Activated CD8-positive, alpha-beta T cell treated with anti-CD3 and anti-CD28 coated beads for 36 hours (primary cell): ENCODE results near the gene MAP2K6. TPM values are rescaled to one million over a fixed set of nuclear protein-coding genes. Genes with fewer than 3 reads are reported as not detected.

Source experiments
- ATAC-seq: fragments of 200-7000 bp; cut with Tn5 transposase; one replicate; pipeline ENCODE4 v1.10.0; 2021; ENCODE audit warnings: mild to moderate bottlenecking, moderate library complexity
- CTCF ChIA-PET: fragments of 350-600 bp; sonication (Branson Sonifier 250); formaldehyde crosslinking; loops from one replicate; lab custom pipeline; 2021; ENCODE audit warnings: antibody characterized with exemption; lab: Charles Lee
- POLR2A ChIA-PET: fragments of 350-600 bp; sonication (Branson Sonifier 250); formaldehyde crosslinking; loops from one replicate; lab custom pipeline; 2021; ENCODE audit warnings: antibody characterized with exemption; lab: Charles Lee
- DNase-seq: peaks from one replicate; pipeline ENCODE4 v3.0.0-alpha.2; 2020
- H3K27ac Mint-ChIP-seq: one replicate; pipeline ENCODE4 v1.8.0; 2021; ENCODE audit warnings: mild to moderate bottlenecking, mixed read lengths
- H3K27me3 Mint-ChIP-seq: one replicate; pipeline ENCODE4 v1.8.0; 2021; ENCODE audit warnings: mixed read lengths
- H3K36me3 Mint-ChIP-seq: one replicate; pipeline ENCODE4 v1.8.0; 2021; ENCODE audit warnings: low read depth, mixed read lengths
- H3K4me1 Mint-ChIP-seq: one replicate; pipeline ENCODE4 v1.8.0; 2021; ENCODE audit warnings: low read depth, mixed read lengths
- H3K4me3 Mint-ChIP-seq: one replicate; pipeline ENCODE4 v1.8.0; 2021; ENCODE audit warnings: mild to moderate bottlenecking, moderate library complexity, mixed read lengths
- H3K9me3 Mint-ChIP-seq: one replicate; pipeline ENCODE4 v1.8.0; 2021; ENCODE audit warnings: mixed read lengths
- CTCF ChIP-seq: fragments of 200-600 bp; IDR thresholded peaks from one replicate; pipeline ENCODE4 v1.8.0; 2022; ENCODE audit warnings: antibody characterized with exemption, mild to moderate bottlenecking
- intact Hi-C: fragments of 100-400 bp; cut with micrococcal nuclease; formaldehyde crosslinking; loops from one replicate; pipeline ENCODE4 v1.10.0; 2022
- total RNA-seq, 2 experiments: library from RNA; stranded (reverse); gene quantifications; one replicate each; pipeline ENCODE4 v1.2.3, GENCODE V29; 2021

MAP2K6 gene
- total RNA-seq, 2 experiments from 2014 or later: 3.2 to 3.3 TPM

- ATAC-seq: no peak
- Mint-ChIP-seq H3K36me3 (peaks cover 6% of the 10 kb centered on the region), H3K9me3 (peaks cover 2% of the 10 kb centered on the region), H3K27me3 (no peaks in the 10 kb centered on the region), H3K4me3 (no peak overlapping the region), H3K4me1 (no peaks in the 10 kb centered on the region), H3K27ac (no peak overlapping the region)
- POLR2A ChIA-PET: no interaction called here
- TF ChIP-seq CTCF: no peak
- CTCF ChIA-PET: interaction anchor here (2.1 kb wide), 1 partner anchor 21 kb away, joined by 5 read pairs; no protein-coding TSS in a partner anchor
- DNase-seq: no peak
- intact Hi-C loops: no loop called here
Observed at GRCh38 chr17:69547230-69547629, 132.7 kb downstream of the MAP2K6 start.

GRCh38 chr17:69547947-69548346 lies 133.4 kb downstream of the MAP2K6 start:
- ATAC-seq: no peak
- no peak overlapping the region for H3K27ac Mint-ChIP-seq
- no peaks in the 10 kb centered on the region for H3K27me3 Mint-ChIP-seq
- H3K9me3 Mint-ChIP-seq: peaks cover 2% of the 10 kb centered on the region
- H3K4me1 Mint-ChIP-seq: no peaks in the 10 kb centered on the region
- TF ChIP-seq CTCF: no peak
- intact Hi-C loops: no loop called here
- H3K36me3 Mint-ChIP-seq: peaks cover 9% of the 10 kb centered on the region
- ChIA-PET CTCF (interaction anchor here (2.1 kb wide), 1 partner anchor 22 kb away, joined by 5 read pairs; no protein-coding TSS in a partner anchor), POLR2A (no interaction called here)
- H3K4me3 Mint-ChIP-seq: no peak overlapping the region
- DNase-seq: no peak

- CTCF ChIA-PET: interaction anchor here (1.0 to 2.0 kb wide), 2 partner anchors 9 to 10 kb away, joined by 3 to 5 read pairs; no protein-coding TSS in a partner anchor
- H3K9me3 Mint-ChIP-seq: peaks cover 2% of the 10 kb centered on the region
- intact Hi-C loops: no loop called here
- ATAC-seq (no peak), DNase-seq (no peak)
- H3K27ac Mint-ChIP-seq: no peak overlapping the region
- no peaks in the 10 kb centered on the region for H3K4me1 Mint-ChIP-seq
- POLR2A ChIA-PET: no interaction called here
- peaks cover 14% of the 10 kb centered on the region for H3K36me3 Mint-ChIP-seq
- no peak for TF ChIP-seq CTCF
- no peaks in the 10 kb centered on the region for H3K27me3 Mint-ChIP-seq
- no peak overlapping the region for H3K4me3 Mint-ChIP-seq
Observed at GRCh38 chr17:69551212-69552010, 136.9 kb downstream of the MAP2K6 start.

GRCh38 chr17:69552986-69553667 lies 138.6 kb downstream of the MAP2K6 start:
- Mint-ChIP-seq H3K27me3 (no peaks in the 10 kb centered on the region), H3K27ac (no peak overlapping the region), H3K4me1 (no peaks in the 10 kb centered on the region), H3K4me3 (no peak overlapping the region), H3K36me3 (peaks cover 14% of the 10 kb centered on the region), H3K9me3 (peaks cover 2% of the 10 kb centered on the region)
- ChIA-PET CTCF (interaction anchor here (2.0 kb wide), 1 partner anchor 10 kb away, joined by 5 read pairs; no protein-coding TSS in a partner anchor), POLR2A (interaction anchor here (1.2 kb wide), 1 partner anchor 36 kb away, joined by 3 read pairs; no protein-coding TSS in a partner anchor)
- intact Hi-C loops: no loop called here
- DNase-seq: no peak
- ATAC-seq: no peak
- no peak for TF ChIP-seq CTCF
